Muscle of back (tissue), 11 donors: ENCODE measurements around the gene THAP12. TPM values are rescaled to one million over a fixed set of nuclear protein-coding genes. Genes with fewer than 3 reads are reported as not detected.
A peak's percentile ranks its signal among the peaks of the same experiment; 100 is the strongest.

ENCODE experiments used
- DNase-seq, 3 donors: peaks; one replicate each; pipeline versions ENCODE4 v3.0.0 to v3.0.0-alpha.2; 2013
- polyA plus RNA-seq, 10 donors: library from polyadenylated mRNA; unstranded; fragments of 120-200 nt; gene quantifications; one replicate each; pipeline ENCODE4 v1.2.1, GENCODE V29; 2013; ENCODE audit not compliant: insufficient read length in 10 of 10

THAP12 gene
- polyA plus RNA-seq, 10 donors: 51.1 to 71.5 (median 63.4) TPM

- peak in 2 of 3 donors; percentile 6 to 15 for DNase-seq
These were observed 564 bp downstream of the THAP12 start for GRCh38 chr11:76380159-76380976.

- no peak for DNase-seq
These were observed 1.1 kb downstream of the THAP12 start for GRCh38 chr11:76379807-76380158.

- DNase-seq: no peak
These were observed 4.0 kb downstream of the THAP12 start for GRCh38 chr11:76376746-76377558.

- DNase-seq: peak in 1 of 3 donors; percentile 32
These were observed 9.8 kb downstream of the THAP12 start for GRCh38 chr11:76371170-76371569.

GRCh38 chr11:76369406-76369805 is 11.5 kb downstream of the THAP12 start:
- DNase-seq: no peak

- no peak for DNase-seq
These were observed 12.4 kb downstream of the THAP12 start for GRCh38 chr11:76368490-76368889.

- DNase-seq: no peak
These were observed 15.8 kb downstream of the THAP12 start for GRCh38 chr11:76365038-76365679.

- DNase-seq: no peak
These were observed 18.2 kb downstream of the THAP12 start for GRCh38 chr11:76362716-76363115.

GRCh38 chr11:76361776-76362175 is 19.2 kb downstream of the THAP12 start:
- no peak for DNase-seq

GRCh38 chr11:76361374-76361773 is 19.6 kb downstream of the THAP12 start:
- no peak for DNase-seq

GRCh38 chr11:76355172-76355571 is 25.8 kb downstream of the THAP12 start:
- no peak for DNase-seq

GRCh38 chr11:76348348-76348747 is 32.6 kb downstream of the THAP12 start:
- DNase-seq: no peak

GRCh38 chr11:76347466-76347865 is 33.5 kb downstream of the THAP12 start:
- DNase-seq: peak in 2 of 3 donors; percentile 5 to 30

GRCh38 chr11:76339221-76339620 is 41.7 kb downstream of the THAP12 start:
- DNase-seq: peak; percentile 77 to 97 (median 94)

- no peak for DNase-seq
These were observed 43.0 kb downstream of the THAP12 start for GRCh38 chr11:76337923-76338322.

- no peak for DNase-seq
These were observed 43.5 kb downstream of the THAP12 start for GRCh38 chr11:76337469-76337868.

- no peak for DNase-seq
These were observed 44.3 kb downstream of the THAP12 start for GRCh38 chr11:76336597-76336996.

GRCh38 chr11:76335842-76336241 is 45.1 kb downstream of the THAP12 start:
- DNase-seq: no peak

- DNase-seq: no peak
These were observed 46.0 kb downstream of the THAP12 start for GRCh38 chr11:76334826-76335389.

GRCh38 chr11:76330651-76331050 is 50.3 kb downstream of the THAP12 start:
- no peak for DNase-seq

GRCh38 chr11:76329983-76330382 is 50.9 kb downstream of the THAP12 start:
- DNase-seq: no peak

GRCh38 chr11:76329084-76329648 is 51.8 kb downstream of the THAP12 start:
- no peak for DNase-seq
